ENCODE measurements around the gene FOXK1. TPM values are rescaled to one million over a fixed set of nuclear protein-coding genes. Genes with fewer than 3 reads are reported as not detected.
A peak's percentile ranks its signal among the peaks of the same experiment; 100 is the strongest.

The FOXK1 gene
- total and polyA plus RNA-seq, 2 donors (not counting 1 experiment from before 2014, with no cell fraction given): 5.2 to 26.9 TPM

- Histone ChIP-seq H3K27me3 (ENCODE audit: control insufficient read depth, insufficient read depth, low read length) (no peaks in the 10 kb centered on the region), H3K27ac (ENCODE audit: insufficient read depth, low read length) (no peak overlapping the region), H3K4me1 (ENCODE audit: control insufficient read depth, extremely low read depth, insufficient read depth, low read length) (peaks cover 3% of the 10 kb centered on the region), H3K9me3 (ENCODE audit: control insufficient read depth, insufficient read depth, low read depth, low read length) (no peaks in the 10 kb centered on the region), H2AFZ (ENCODE audit: low read length) (no peak overlapping the region), H3K4me3 (replicated peaks in 1 of 4; ENCODE audit: control extremely low read depth in 1 of 4, insufficient read depth in 1 of 4, low read depth in 3 of 4, low read length in 4 of 4) (no peak overlapping the region), H3K4me2 (ENCODE audit: extremely low read depth, insufficient read depth, low read length) (no peak overlapping the region), H3K9ac (ENCODE audit: insufficient read depth, low read length) (no peak overlapping the region), H3K36me3 (ENCODE audit: control insufficient read depth, insufficient read depth, low read length) (no peaks in the 10 kb centered on the region), H4K20me1 (ENCODE audit: control insufficient read depth, extremely low read depth, insufficient read depth, low read length) (no peaks in the 10 kb centered on the region), H3K79me2 (ENCODE audit: control insufficient read depth, insufficient read depth, low read length) (peaks cover 55% of the 10 kb centered on the region)
- no peak for DNase-seq (ENCODE audit: low read depth in 2 of 2)
- TF ChIP-seq EZH2 (IDR thresholded peaks at IDR 0.05; ENCODE audit: low read length, missing control alignments) (no peak), CTCF (conservative IDR thresholded peaks at IDR 0.05 in 1 of 2, IDR thresholded peaks at IDR 0.05 in 1 of 2; ENCODE audit: low read depth in 1 of 2, low read length in 2 of 2) (no peak)
Observed at GRCh38 chr7:4730971-4731370, 48.9 kb downstream of the FOXK1 start.

- no peak for TF ChIP-seq CTCF (conservative IDR thresholded peaks at IDR 0.05 in 1 of 2, IDR thresholded peaks at IDR 0.05 in 1 of 2; ENCODE audit: low read depth in 1 of 2, low read length in 2 of 2)
- TF ChIP-seq EZH2 (IDR thresholded peaks at IDR 0.05; ENCODE audit: low read length, missing control alignments): no peak
- Histone ChIP-seq H3K4me1 (ENCODE audit: control insufficient read depth, extremely low read depth, insufficient read depth, low read length) (peaks cover 3% of the 10 kb centered on the region), H3K36me3 (ENCODE audit: control insufficient read depth, insufficient read depth, low read length) (no peaks in the 10 kb centered on the region), H4K20me1 (ENCODE audit: control insufficient read depth, extremely low read depth, insufficient read depth, low read length) (no peaks in the 10 kb centered on the region), H3K79me2 (ENCODE audit: control insufficient read depth, insufficient read depth, low read length) (peaks cover 53% of the 10 kb centered on the region), H3K4me3 (replicated peaks in 1 of 4; ENCODE audit: control extremely low read depth in 1 of 4, insufficient read depth in 1 of 4, low read depth in 3 of 4, low read length in 4 of 4) (no peak overlapping the region), H3K4me2 (ENCODE audit: extremely low read depth, insufficient read depth, low read length) (no peak overlapping the region), H2AFZ (ENCODE audit: low read length) (no peak overlapping the region), H3K9me3 (ENCODE audit: control insufficient read depth, insufficient read depth, low read depth, low read length) (no peaks in the 10 kb centered on the region), H3K27me3 (ENCODE audit: control insufficient read depth, insufficient read depth, low read length) (no peaks in the 10 kb centered on the region), H3K27ac (ENCODE audit: insufficient read depth, low read length) (no peak overlapping the region), H3K9ac (ENCODE audit: insufficient read depth, low read length) (no peak overlapping the region)
- DNase-seq (ENCODE audit: low read depth in 2 of 2): no peak
Observed at GRCh38 chr7:4731803-4732202, 49.7 kb downstream of the FOXK1 start.

GRCh38 chr7:4733936-4734528, 51.9 kb downstream of the FOXK1 start:
- Histone ChIP-seq H3K9me3 (ENCODE audit: control insufficient read depth, insufficient read depth, low read depth, low read length) (no peaks in the 10 kb centered on the region), H3K36me3 (ENCODE audit: control insufficient read depth, insufficient read depth, low read length) (peaks cover 1% of the 10 kb centered on the region), H3K4me1 (ENCODE audit: control insufficient read depth, extremely low read depth, insufficient read depth, low read length) (peaks cover 6% of the 10 kb centered on the region), H2AFZ (ENCODE audit: low read length) (no peak overlapping the region), H3K4me2 (ENCODE audit: extremely low read depth, insufficient read depth, low read length) (no peak overlapping the region), H3K27ac (ENCODE audit: insufficient read depth, low read length) (no peak overlapping the region), H3K27me3 (ENCODE audit: control insufficient read depth, insufficient read depth, low read length) (no peaks in the 10 kb centered on the region), H3K9ac (ENCODE audit: insufficient read depth, low read length) (no peak overlapping the region), H3K4me3 (replicated peaks in 1 of 4; ENCODE audit: control extremely low read depth in 1 of 4, insufficient read depth in 1 of 4, low read depth in 3 of 4, low read length in 4 of 4) (no peak overlapping the region), H3K79me2 (ENCODE audit: control insufficient read depth, insufficient read depth, low read length) (peaks cover 47% of the 10 kb centered on the region), H4K20me1 (ENCODE audit: control insufficient read depth, extremely low read depth, insufficient read depth, low read length) (no peaks in the 10 kb centered on the region)
- TF ChIP-seq CTCF (conservative IDR thresholded peaks at IDR 0.05 in 1 of 2, IDR thresholded peaks at IDR 0.05 in 1 of 2; ENCODE audit: low read depth in 1 of 2, low read length in 2 of 2) (no peak), EZH2 (IDR thresholded peaks at IDR 0.05; ENCODE audit: low read length, missing control alignments) (no peak)
- DNase-seq (ENCODE audit: low read depth in 2 of 2): peak in 1 of 2 donors; percentile 28

Data from fibroblast of lung (primary cell).